Vagina (tissue), 2 donors: ENCODE data around the gene STARD4. TPM values are rescaled to one million over a fixed set of nuclear protein-coding genes. Genes with fewer than 3 reads are reported as not detected.

Source experiments
- DNase-seq, 2 donors: peaks; one replicate each; pipeline ENCODE4 v3.0.0-alpha.2; 2017; ENCODE audit errors: extremely low spot score in 2 of 2
- H3K27ac ChIP-seq: fragments of 200-600 bp; sonication (generic); one replicate; pipeline ENCODE4 v1.5.1; 2019
- H3K27me3 ChIP-seq: fragments of 200-600 bp; sonication (generic); one replicate; pipeline ENCODE4 v1.5.1; 2019
- H3K36me3 ChIP-seq, 2 donors: fragments of 200-600 bp; sonication (generic); one replicate each; pipeline ENCODE4 v1.5.1; 2017 to 2019
- H3K4me1 ChIP-seq: fragments of 200-600 bp; sonication (generic); one replicate; pipeline ENCODE4 v1.5.1; 2019
- H3K4me3 ChIP-seq, 2 donors: fragments of 200-600 bp; sonication (generic); 1 replicate in 1 of 2; 2 replicates in 1 of 2; pipeline ENCODE4 v1.5.1; 2016 to 2019
- H3K9me3 ChIP-seq: fragments of 200-600 bp; sonication (generic); one replicate; pipeline ENCODE4 v1.5.1; 2019
- POLR2A ChIP-seq, 2 donors: fragments of 450-650 bp; IDR thresholded peaks; one replicate each; pipeline ENCODE4 v1.6.1; 2017; ENCODE audit warnings: antibody characterized with exemption in 2 of 2, mild to moderate bottlenecking in 2 of 2, moderate library complexity in 2 of 2
- POLR2AphosphoS5 ChIP-seq, 2 donors: sonication (generic); formaldehyde crosslinking; IDR thresholded peaks; one replicate each; pipeline ENCODE4 v1.9.0; 2017; ENCODE audit warnings: antibody characterized with exemption in 2 of 2, mild to moderate bottlenecking in 2 of 2, low read depth in 1 of 2; ENCODE audit not compliant: insufficient read depth in 1 of 2
- intact Hi-C: fragments of 100-400 bp; cut with DNase I; formaldehyde crosslinking; loops from one replicate; pipeline ENCODE4 v1.15.1; 2023
- total RNA-seq: library from RNA; depleted of rRNA; stranded (reverse); fragments of >200 nt; gene quantifications from one replicate; pipeline ENCODE4 v1.2.3, GENCODE V29; 2016
- TF ChIP-seq, protein P1 (sequence below), 3 experiments: fragments of 450-650 bp in 2 of 3; fragments of 200-600 bp in 1 of 3; sonication (generic) in 1 of 3; IDR thresholded peaks; one replicate each; pipeline ENCODE4 v1.5.1; 2017 to 2019; ENCODE audit warnings: antibody characterized with exemption in 3 of 3, mild to moderate bottlenecking in 2 of 3, moderate library complexity in 2 of 3

STARD4 gene
- total RNA-seq, 1 donor from 2014 or later = 18.9 TPM

- TF ChIP-seq POLR2AphosphoS5 (IDR thresholded peaks at IDR 0.05; ENCODE audit: insufficient read depth in 1 of 2, low read depth in 1 of 2) (no peak), POLR2A (IDR thresholded peaks at IDR 0.05) (no peak)
- TF ChIP-seq, protein P1, sequence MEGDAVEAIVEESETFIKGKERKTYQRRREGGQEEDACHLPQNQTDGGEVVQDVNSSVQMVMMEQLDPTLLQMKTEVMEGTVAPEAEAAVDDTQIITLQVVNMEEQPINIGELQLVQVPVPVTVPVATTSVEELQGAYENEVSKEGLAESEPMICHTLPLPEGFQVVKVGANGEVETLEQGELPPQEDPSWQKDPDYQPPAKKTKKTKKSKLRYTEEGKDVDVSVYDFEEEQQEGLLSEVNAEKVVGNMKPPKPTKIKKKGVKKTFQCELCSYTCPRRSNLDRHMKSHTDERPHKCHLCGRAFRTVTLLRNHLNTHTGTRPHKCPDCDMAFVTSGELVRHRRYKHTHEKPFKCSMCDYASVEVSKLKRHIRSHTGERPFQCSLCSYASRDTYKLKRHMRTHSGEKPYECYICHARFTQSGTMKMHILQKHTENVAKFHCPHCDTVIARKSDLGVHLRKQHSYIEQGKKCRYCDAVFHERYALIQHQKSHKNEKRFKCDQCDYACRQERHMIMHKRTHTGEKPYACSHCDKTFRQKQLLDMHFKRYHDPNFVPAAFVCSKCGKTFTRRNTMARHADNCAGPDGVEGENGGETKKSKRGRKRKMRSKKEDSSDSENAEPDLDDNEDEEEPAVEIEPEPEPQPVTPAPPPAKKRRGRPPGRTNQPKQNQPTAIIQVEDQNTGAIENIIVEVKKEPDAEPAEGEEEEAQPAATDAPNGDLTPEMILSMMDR (IDR thresholded peaks at IDR 0.05) = no peak
- no peak overlapping the region for H3K4me3 ChIP-seq
Measured at GRCh38 chr5:111469903-111470302, 42.4 kb downstream of the STARD4 start.

DNA sequence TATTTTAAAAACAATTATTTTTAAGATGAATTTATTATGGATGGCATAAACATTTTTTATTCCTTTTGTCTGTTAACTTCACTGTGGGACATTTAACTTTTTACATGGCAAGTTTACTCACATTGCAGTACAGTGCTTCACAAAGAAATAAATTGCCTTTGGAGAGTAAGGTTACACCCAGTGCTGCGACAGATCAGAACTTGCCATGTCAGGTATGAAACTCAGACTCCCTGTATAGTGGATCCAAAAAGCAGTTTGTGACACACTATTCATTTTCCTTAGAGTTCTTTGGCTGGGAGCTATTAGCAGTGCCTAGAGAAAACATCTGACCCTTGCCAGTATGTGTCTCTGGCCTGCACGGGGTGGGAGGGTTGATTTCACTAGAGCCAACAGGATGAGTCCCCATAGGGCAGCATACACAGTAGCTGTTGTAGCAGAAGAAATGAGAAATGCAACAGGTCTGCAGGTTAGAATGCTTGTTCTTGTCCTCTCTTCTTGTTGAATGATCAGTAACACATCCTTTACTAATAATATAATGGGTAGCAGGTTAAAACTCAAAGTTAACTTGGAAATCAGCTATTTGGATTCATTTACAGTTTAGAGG lies 42.9 kb downstream of the STARD4 start:
- Histone ChIP-seq H3K27ac (no peak overlapping the region), H3K36me3 (no peaks in the 10 kb centered on the region), H3K4me3 (no peak overlapping the region), H3K27me3 (no peaks in the 10 kb centered on the region), H3K4me1 (no peaks in the 10 kb centered on the region), H3K9me3 (no peaks in the 10 kb centered on the region)
- DNase-seq = no peak
- TF ChIP-seq POLR2AphosphoS5 (IDR thresholded peaks at IDR 0.05; ENCODE audit: insufficient read depth in 1 of 2, low read depth in 1 of 2) (no peak), POLR2A (IDR thresholded peaks at IDR 0.05) (no peak)
- TF ChIP-seq, protein P1 (IDR thresholded peaks at IDR 0.05) = no peak
- intact Hi-C loops = no loop called here

More at GRCh38 chr5:111469903-111470302, 42.4 kb downstream of the STARD4 start:
- no peaks in the 10 kb centered on the region for H3K9me3 ChIP-seq
- H3K27ac ChIP-seq = no peak overlapping the region
- no peaks in the 10 kb centered on the region for H3K27me3 ChIP-seq
- DNase-seq = no peak
- no peaks in the 10 kb centered on the region for H3K36me3 ChIP-seq
- intact Hi-C loops = no loop called here
- no peaks in the 10 kb centered on the region for H3K4me1 ChIP-seq

- H3K36me3 ChIP-seq = no peaks in the 10 kb centered on the region
- intact Hi-C loops = no loop called here
- no peak overlapping the region for H3K27ac ChIP-seq
- no peaks in the 10 kb centered on the region for H3K27me3 ChIP-seq
- H3K4me1 ChIP-seq = no peaks in the 10 kb centered on the region
- DNase-seq = no peak
- H3K9me3 ChIP-seq = no peaks in the 10 kb centered on the region
- no peak overlapping the region for H3K4me3 ChIP-seq
- TF ChIP-seq, protein P1 (IDR thresholded peaks at IDR 0.05) = no peak
- TF ChIP-seq POLR2A (IDR thresholded peaks at IDR 0.05) (no peak), POLR2AphosphoS5 (IDR thresholded peaks at IDR 0.05; ENCODE audit: insufficient read depth in 1 of 2, low read depth in 1 of 2) (no peak)
Measured at GRCh38 chr5:111463311-111463710, 49.0 kb downstream of the STARD4 start.

GRCh38 chr5:111461934-111462333 lies 50.4 kb downstream of the STARD4 start:
- intact Hi-C loops = no loop called here
- no peaks in the 10 kb centered on the region for H3K4me1 ChIP-seq
- no peak overlapping the region for H3K4me3 ChIP-seq
- H3K27ac ChIP-seq = no peak overlapping the region
- no peaks in the 10 kb centered on the region for H3K27me3 ChIP-seq
- no peaks in the 10 kb centered on the region for H3K36me3 ChIP-seq
- DNase-seq = no peak
- TF ChIP-seq POLR2A (IDR thresholded peaks at IDR 0.05) (no peak), POLR2AphosphoS5 (IDR thresholded peaks at IDR 0.05; ENCODE audit: insufficient read depth in 1 of 2, low read depth in 1 of 2) (no peak)
- TF ChIP-seq, protein P1 (IDR thresholded peaks at IDR 0.05) = no peak
- no peaks in the 10 kb centered on the region for H3K9me3 ChIP-seq

DNA sequence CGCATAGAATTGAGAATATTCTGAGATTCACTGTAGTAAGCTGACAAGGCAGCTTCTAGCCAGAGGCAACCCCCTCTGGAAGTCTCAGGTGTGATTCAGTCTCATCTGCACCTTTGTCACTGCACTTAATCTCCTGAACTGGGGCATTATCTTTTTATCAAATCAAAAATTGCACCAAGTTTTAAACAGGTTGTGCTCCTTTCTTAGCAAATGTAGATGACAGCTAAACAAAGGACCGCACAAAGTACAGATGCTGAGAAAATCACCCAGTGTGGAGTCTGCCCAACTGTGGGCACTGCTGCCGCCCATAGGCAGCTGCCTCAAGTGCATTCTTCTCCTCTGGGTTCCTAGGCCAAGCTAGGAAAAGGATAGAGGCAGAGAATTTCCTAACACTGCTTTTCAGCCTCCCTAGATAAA lies 51.1 kb downstream of the STARD4 start:
- H3K9me3 ChIP-seq = no peaks in the 10 kb centered on the region
- no peaks in the 10 kb centered on the region for H3K36me3 ChIP-seq
- no peak for DNase-seq
- no peaks in the 10 kb centered on the region for H3K27me3 ChIP-seq
- no peak overlapping the region for H3K27ac ChIP-seq
- intact Hi-C loops = no loop called here
- no peaks in the 10 kb centered on the region for H3K4me1 ChIP-seq
- H3K4me3 ChIP-seq = no peak overlapping the region
- TF ChIP-seq, protein P1 (IDR thresholded peaks at IDR 0.05) = no peak
- no peak for TF ChIP-seq POLR2A (IDR thresholded peaks at IDR 0.05)
- TF ChIP-seq POLR2AphosphoS5 (IDR thresholded peaks at IDR 0.05; ENCODE audit: insufficient read depth in 1 of 2, low read depth in 1 of 2) = no peak
